GM12864 (cell line): ENCODE measurements around the gene TRIM16.
"Not testable (repeated sequence)": the region's sequence is repeated elsewhere in the genome, so short reads cannot be mapped to it uniquely, and the experiment has no call there.

ENCODE experiments used
- DNase-seq: peaks from one replicate; pipeline ENCODE4 v3.0.0-alpha.2; 2011; ENCODE audit warnings: low read depth
- H3K4me3 ChIP-seq: 2 replicates; pipeline ENCODE4 v1.5.1; 2011; ENCODE audit warnings: mild to moderate bottlenecking, low read depth, low read length, control low read depth
- TF ChIP-seq, protein P1 (sequence below): IDR thresholded peaks from 2 replicates; pipeline ENCODE4 v1.5.1; 2011; ENCODE audit warnings: low read depth, mild to moderate bottlenecking, moderate library complexity, low read length, control low read depth, inconsistent platforms; ENCODE audit errors: missing control alignments

The TRIM16 gene

DNA sequence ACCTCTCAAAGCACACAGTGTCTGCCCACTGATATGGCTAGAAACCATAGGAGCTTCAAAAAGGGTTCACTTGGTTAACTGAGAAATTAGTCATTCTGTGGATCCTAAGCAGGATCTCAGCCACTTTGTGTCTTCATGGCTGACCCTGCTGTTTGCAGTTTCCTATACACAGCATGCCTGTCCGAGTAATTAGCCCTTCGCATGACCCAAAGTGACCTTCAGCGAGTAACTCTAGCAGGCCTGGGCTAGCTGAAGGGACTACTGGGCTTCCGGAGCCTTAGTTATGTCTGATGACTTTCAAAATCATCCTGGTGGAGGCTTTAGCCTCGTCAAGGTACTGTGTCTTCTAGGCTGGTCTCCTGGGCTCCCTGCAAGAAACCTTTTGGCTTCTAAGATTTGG lies 35.7 kb downstream of the TRIM16 start:
- DNase-seq, result no peak
- H3K4me3 ChIP-seq, result no peak overlapping the region
- TF ChIP-seq, protein P1, sequence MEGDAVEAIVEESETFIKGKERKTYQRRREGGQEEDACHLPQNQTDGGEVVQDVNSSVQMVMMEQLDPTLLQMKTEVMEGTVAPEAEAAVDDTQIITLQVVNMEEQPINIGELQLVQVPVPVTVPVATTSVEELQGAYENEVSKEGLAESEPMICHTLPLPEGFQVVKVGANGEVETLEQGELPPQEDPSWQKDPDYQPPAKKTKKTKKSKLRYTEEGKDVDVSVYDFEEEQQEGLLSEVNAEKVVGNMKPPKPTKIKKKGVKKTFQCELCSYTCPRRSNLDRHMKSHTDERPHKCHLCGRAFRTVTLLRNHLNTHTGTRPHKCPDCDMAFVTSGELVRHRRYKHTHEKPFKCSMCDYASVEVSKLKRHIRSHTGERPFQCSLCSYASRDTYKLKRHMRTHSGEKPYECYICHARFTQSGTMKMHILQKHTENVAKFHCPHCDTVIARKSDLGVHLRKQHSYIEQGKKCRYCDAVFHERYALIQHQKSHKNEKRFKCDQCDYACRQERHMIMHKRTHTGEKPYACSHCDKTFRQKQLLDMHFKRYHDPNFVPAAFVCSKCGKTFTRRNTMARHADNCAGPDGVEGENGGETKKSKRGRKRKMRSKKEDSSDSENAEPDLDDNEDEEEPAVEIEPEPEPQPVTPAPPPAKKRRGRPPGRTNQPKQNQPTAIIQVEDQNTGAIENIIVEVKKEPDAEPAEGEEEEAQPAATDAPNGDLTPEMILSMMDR, result no peak

DNA sequence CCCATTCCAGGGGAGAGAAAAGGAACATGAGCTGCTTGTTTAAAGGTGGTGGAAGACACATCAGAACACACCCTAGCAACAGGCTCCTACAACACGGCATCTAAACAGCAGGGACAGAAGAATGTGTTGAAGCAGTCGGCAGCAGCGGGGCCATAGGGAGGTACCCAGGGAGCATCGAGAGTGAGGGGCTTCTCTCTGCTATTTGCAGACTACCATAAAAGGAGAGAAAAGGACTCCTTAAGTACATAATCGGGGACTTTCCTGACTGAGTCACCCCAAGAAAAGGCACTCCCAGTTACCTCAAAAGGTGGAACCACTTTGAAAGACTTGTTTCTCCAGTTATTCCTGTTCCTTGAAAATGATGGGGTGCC lies 38.2 kb downstream of the TRIM16 start:
- not testable (repeated sequence) for H3K4me3 ChIP-seq, DNase-seq

DNA sequence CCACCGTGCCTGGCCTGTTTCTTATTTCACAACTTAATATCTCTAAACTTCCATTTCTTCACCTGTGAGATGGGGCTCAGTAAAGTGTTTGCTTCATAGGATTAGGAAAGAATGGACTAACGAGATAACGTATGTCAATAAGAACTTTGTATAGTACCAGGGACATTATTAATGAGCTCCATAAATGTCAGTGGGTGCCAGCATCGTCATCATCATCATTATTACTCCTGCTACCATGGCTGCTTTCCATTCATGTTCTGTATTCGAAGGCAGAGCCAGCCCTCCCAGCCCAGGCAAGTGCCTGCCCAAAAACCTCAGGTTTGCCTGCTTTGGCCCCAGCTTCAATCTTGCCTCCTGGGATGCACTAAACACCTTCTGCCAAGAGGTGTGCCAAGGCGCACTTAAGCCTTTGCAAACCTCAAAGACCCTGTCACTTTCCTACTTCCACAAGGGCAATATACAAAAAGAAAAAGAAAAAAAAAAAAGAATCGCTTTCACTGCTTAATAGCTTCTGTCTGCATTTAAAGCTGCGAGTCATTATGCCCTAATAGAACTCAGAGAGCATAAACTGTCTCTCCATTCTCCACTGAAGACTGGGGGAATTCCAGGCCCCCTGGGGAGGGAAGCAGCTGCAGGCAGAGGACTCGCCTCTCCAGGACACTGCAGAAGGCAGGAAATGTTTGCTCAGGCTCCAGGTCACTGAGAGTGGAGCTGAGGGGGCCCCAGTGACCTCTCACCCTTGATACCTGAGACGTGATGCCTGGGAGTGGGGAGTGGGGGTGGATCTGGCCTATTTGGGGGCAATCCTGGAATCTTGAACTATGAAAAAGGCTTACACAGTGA lies 38.8 kb downstream of the TRIM16 start:
- not testable (repeated sequence) for H3K4me3 ChIP-seq, DNase-seq

DNA sequence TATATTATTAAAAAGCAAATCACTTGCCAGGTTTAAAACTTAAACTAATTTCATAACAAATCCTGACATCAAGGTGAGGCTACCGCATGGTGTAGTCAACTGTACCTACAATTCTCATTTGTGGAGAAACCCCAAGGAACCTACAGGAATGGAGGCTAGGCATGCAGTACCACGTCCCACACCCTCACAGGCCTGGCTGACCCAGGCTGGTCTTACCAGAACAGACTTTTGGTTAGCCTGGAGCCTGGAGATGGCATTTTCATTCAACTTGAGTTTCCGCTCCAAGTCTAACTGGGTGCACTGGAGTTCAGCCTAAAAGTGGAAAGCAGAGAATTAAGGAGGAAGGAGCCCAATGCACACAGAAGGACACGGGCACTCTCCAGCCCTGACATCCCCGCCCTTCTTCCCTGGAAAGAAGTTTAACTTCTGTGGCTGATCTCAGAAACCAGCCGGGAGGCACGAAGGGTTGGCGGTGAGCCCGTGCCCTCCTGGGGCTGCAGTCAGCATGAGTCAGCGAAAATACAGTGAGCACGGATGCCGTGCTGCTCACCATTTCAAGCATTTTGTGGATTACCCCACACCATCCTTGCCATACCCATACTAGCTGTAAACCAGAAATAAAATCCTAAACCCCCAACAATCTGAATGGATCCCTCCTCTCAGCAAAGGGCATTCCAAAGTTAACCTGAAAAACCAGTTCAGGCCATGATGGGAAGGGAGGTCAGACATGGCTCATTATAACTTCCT lies 41.4 kb downstream of the TRIM16 start:
- not testable (repeated sequence) for DNase-seq, H3K4me3 ChIP-seq

DNA sequence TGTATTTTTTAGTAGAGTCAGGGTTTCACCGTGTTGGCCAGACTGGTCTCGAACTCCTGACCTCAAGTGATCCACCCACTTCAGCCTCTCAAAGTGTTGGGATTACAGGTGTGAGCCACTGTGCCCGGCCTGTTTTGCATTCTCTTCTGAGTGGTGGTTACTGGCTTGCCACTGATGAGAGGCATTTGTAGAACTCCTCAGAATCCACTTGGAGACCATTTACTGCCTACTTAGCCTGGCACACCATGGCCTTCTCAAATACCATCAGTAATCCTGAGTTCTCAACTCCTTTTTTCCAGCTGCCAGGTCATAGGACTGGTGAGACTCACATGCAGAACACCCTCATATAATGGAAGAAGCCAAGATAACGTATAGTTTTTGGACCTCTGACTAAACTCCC lies 42.1 kb downstream of the TRIM16 start:
- not testable (repeated sequence) for DNase-seq, H3K4me3 ChIP-seq

DNA sequence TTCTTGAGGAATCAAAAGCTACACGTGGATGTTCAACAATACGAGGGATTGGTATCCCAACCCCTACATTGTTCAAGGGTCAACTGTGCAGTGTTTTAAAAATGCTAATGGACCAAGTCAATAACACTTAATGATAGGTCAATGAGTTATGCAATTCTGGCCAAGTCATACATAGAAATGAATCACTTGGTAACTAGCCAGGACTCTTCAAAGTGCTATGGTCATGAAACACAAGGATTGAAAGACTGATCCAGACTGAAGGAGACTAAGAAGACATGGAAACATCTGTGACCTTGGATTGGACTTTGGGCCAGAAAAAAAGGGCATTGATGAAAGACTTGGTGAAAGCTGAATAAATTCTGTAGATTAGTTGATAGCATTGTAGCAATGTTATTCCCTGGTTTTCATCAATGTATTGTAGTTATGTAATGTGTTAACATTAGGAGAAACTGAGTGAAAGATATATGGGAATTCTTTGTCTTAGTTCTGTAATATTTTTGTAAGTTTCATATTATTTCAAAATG lies 53.1 kb downstream of the TRIM16 start:
- not testable (repeated sequence) for DNase-seq

DNA sequence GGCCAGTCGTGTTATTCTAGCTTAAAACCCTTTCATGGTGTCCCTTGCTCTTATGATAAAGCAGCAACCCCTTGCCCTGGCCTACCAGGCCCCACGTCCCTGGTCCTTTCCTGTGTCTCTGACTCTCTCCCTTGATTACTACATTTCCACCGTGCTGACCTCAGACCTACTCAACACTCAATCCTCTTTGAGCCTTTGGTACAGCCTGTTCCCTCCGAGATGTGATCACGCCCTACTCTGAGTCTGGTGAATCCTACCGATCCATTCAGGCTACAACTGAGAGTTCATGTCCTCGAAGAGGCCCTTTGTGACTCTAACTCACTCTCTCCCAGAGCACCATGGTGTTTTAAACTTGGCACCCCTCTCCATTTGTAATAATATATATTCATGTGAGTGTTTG lies 54.1 kb downstream of the TRIM16 start:
- H3K4me3 ChIP-seq, DNase-seq: not testable (repeated sequence)

More for the DNA sequence above, 53.1 kb downstream of the TRIM16 start:
- H3K4me3 ChIP-seq, result not testable (repeated sequence)

DNA sequence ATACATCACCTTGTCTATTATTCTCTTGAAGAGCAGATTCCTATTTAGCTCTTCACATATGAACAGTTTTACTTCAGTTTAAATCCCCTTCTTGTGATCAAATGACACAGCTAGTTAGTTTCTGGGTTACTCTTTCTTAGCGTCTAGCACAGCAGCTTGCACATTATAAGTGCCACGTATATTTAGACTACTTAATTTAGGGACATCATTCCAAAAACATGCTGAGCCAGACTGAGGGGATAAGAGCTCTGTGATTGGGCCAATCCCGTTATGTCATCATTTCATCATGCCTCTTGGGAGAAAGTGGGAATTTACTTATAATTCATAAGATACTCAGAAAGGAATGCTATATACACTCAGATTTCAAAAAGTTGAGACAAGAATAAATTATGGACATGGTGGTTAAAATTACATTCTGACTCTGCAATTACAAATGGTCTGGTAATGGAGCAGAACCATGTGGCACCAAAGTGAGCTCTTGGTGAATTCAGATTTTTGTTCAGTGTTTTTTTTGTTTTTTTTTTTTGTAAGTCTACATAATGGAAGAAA lies 60.4 kb downstream of the TRIM16 start:
- DNase-seq, H3K4me3 ChIP-seq: not testable (repeated sequence)

DNA sequence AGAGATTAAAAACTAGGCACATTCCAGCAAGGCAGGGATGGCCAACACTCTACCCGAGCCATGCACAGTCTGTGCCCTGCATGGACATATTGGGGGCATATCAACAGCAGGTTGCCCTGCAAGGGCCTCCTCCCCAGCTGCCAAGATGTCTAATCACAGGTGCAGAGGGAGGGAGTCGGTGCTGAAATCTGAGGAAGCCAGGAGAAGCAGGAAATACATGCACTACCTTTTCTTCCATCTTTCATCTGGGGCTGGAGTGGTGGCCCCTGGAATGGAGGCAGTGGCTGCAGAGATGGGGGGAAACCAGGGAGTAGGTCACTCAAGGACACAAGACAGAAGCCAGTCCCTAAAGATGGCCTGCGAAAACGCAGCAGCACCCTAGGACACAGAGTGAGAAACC lies 60.9 kb downstream of the TRIM16 start:
- H3K4me3 ChIP-seq, DNase-seq: not testable (repeated sequence)

DNA sequence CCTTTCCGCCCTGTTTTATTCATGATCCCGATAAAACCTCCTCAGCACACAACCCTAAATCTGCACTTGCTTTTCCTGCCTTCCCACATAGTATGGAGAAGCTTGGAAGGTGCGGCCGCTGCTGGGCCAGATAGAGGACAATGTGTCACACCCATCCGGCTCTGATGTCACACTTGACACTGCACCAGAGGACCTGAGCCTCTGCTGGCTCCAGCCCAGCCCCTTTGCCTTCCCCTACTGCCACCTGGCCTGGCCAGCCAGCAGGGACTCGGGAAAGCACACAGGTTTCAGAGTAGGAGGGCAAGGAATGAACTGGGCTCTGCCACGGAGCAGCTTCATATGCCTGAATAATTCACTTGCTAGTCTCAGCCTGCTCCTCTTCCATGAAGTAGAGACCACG lies 62.0 kb downstream of the TRIM16 start:
- H3K4me3 ChIP-seq, result not testable (repeated sequence)

DNA sequence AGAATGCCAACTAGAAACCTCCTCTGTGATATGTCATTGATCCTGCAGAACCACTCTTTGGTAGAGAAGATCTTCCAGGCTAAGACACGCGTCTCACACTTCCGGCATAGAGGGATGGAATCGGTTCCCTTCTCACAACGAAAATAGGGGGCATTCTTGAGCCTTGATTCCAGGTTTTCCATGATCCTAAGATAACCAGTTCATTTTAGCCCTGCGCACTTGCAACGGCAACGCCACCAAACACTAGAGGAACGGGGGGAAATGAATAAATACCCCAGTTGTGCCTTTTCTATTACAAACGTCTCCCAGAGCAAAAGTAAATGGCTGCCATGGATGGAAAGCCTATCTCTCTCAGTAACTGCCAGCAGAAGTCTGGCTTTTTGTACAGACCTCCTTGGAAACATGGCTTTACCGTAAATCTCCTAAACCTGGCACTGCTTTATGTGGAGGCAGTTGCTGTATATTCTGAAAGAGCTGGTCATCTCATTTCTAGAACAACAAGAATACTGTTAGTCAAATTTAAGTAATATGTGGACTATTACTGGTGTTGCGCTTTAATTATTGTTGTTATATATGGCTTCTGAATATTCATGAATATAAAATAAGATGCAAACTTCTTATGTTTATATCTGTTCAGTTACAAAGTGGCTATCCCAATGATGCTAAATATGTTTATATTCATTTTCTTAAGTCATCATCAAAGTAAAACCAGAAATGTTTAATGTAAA lies 64.6 kb downstream of the TRIM16 start, which contains the start of gene FBXW10B:
TSS of gene FBXW10B (minus strand) at position 374 of the 728 bp plus-strand sequence. CDS start at position 182, 192 bp downstream.
- H3K4me3 ChIP-seq, DNase-seq: not testable (repeated sequence)

More for the DNA sequence above, 62.0 kb downstream of the TRIM16 start:
- not testable (repeated sequence) for DNase-seq

DNA sequence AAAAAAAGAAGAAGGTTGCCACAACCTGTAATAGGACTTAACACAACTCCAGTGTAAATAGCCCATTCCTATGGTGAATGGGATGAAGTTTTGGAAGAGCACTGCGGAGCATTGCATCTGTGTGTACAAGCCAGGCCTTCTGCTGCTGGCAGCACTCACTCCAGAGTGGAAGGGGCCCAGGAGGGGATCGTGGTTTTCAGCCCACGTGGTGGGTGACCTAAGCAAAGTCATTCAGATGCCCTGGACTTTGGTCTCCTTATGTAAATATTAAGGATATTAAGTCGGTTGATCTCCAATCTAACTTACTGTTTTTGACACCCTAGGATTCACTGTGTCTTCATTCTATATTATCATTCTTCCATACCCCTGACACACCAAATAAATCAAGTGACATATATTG lies 67.3 kb downstream of the TRIM16 start:
- H3K4me3 ChIP-seq, DNase-seq: not testable (repeated sequence)

DNA sequence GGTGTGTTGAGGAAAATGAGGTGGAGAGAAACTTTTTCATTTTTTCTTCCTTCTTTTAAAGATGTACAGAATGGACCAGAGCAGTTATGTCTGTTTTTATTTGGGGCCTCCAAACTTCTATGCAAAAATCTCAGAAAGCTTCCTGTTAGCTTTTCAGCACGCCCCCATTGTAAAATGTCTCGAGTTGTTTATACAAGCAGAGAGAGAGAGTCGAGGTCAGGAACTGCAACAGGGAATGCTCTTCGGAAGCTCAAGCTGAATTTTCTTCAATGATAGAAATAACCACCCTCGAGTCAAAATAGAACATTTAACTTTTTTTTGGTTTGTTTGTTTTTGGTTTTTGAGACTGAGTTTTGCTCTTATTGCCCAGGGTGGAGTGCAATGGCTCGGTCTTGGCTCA lies 68.3 kb downstream of the TRIM16 start:
- DNase-seq, H3K4me3 ChIP-seq: not testable (repeated sequence)

DNA sequence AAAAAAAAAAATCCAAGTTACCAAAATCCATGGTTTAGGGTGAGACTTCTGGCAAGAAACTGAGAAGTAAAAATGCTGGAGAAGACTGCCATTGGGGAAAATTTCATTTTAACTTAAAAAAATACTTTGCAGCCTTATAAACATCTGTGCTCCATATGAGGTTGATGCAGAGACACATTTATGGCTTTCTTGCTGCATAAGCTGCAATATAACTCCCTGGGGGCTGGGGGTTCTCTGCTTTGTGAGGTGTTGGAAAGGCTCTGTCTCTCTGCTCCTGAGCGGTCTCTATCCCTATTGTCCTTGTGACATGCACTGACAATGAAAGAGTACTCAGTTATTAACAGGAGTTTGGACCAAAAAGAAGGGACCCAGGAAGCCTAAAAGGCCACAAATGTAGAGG lies 71.0 kb downstream of the TRIM16 start:
- DNase-seq, H3K4me3 ChIP-seq: not testable (repeated sequence)

DNA sequence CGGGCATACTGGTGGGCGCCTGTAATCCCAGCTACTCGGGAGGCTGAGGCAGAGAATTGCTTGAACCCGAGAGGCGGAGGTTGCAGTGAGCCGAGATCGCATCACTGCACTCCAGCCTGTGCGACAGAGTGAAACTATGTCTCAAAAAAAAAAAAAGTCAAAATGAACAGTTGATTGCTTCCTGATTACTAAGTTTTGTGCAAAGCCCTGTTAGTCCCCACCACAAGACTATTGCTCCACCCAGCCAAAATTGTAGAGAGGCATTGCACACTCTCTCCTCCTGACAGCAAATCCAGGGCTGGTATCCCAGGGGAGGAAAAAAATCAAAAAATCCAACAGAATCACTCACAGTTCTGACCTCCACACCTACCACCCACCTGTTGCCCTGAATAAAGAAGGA lies 91.2 kb downstream of the TRIM16 start:
- H3K4me3 ChIP-seq, DNase-seq: not testable (repeated sequence)

DNA sequence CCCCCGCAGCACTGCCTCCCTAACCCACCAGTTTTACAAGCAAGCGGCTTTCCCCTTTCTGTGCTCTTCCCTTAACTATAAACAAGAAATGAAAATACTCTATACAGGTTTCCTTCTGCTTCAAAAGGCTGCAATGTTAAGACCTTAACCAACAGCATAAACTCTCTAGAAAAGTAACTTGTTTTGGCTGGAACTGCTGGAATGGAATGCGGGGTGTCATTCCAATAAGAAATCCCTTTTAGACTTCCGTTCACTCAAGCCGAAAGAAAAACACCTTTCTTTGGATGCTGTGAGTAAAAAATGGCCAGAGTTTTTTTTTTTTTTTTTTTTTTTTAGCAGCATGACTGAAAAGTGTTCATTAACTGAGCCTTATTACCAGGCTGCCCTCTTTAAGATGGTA lies 92.1 kb downstream of the TRIM16 start:
- not testable (repeated sequence) for H3K4me3 ChIP-seq, DNase-seq

DNA sequence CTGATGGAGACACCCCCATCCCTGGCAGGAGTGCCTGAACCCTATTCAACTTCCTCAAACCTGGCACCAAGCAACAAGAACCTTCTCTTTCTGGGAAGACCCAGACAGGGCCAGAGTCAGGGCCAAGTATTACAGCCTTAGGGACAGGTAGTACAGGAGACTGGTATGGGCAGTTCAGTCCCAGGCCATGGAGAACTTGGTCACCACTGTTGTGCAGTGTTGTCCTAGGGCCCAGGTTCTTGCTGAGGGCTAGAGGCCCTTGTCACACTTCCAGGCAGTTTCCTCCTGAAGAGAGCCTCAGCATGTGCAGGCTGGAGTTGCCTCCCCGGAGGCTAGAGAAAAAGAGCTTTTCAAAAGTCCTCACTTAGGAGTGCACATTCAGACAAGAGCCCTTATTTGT lies 93.3 kb downstream of the TRIM16 start:
- not testable (repeated sequence) for DNase-seq, H3K4me3 ChIP-seq
